AG04450 (cell line): ENCODE results near the gene ESRP2. TPM values are rescaled to one million over a fixed set of nuclear protein-coding genes. Genes with fewer than 3 reads are reported as not detected.
A peak's percentile ranks its signal among the peaks of the same experiment; 100 is the strongest.

Experiments used
- CTCF ChIA-PET: fragments of 300-600, 350-600 bp; formaldehyde crosslinking; extraction: SDS; loops from one replicate; lab custom pipeline; 2022; ENCODE audit warnings: antibody characterized with exemption, inconsistent platforms; lab: Charles Lee
- POLR2A ChIA-PET: fragments of 350-600 bp; formaldehyde crosslinking; extraction: SDS; loops from one replicate; lab custom pipeline; 2021; ENCODE audit warnings: antibody characterized with exemption, inconsistent platforms; lab: Yijun Ruan, JAX
- DNase-seq: peaks from one replicate; pipeline ENCODE4 v3.0.0-alpha.2; 2011; ENCODE audit warnings: low read depth, low spot score
- H3K27ac ChIP-seq: one replicate; pipeline ENCODE4 v1.5.1; 2012; ENCODE audit warnings: low read depth, low read length, control low read depth
- H3K27me3 ChIP-seq: one replicate; pipeline ENCODE4 v1.6.0; 2012; ENCODE audit warnings: low read length; ENCODE audit not compliant: control insufficient read depth, insufficient read depth
- H3K4me3 ChIP-seq: 2 replicates; pipeline ENCODE4 v1.5.1; 2011; ENCODE audit warnings: mild to moderate bottlenecking, low read depth, low read length, control low read depth
- H3K9me3 ChIP-seq: 2 replicates; pipeline ENCODE4 v1.5.1; 2012; ENCODE audit warnings: low read length; ENCODE audit not compliant: control insufficient read depth, insufficient read depth
- polyA plus RNA-seq: library from polyadenylated mRNA; depleted of rRNA; stranded (reverse); fragments of >200 nt; gene quantifications from 2 replicates; pipeline ENCODE4 v1.2.3, GENCODE V29; 2011
- TF ChIP-seq, protein P1 (sequence below): IDR thresholded peaks from 2 replicates; pipeline ENCODE4 v1.5.1; 2011; ENCODE audit warnings: low read depth, low read length, control low read depth, inconsistent platforms

ESRP2 gene
- polyA plus RNA-seq, 1 experiment = 0.01 TPM

DNA sequence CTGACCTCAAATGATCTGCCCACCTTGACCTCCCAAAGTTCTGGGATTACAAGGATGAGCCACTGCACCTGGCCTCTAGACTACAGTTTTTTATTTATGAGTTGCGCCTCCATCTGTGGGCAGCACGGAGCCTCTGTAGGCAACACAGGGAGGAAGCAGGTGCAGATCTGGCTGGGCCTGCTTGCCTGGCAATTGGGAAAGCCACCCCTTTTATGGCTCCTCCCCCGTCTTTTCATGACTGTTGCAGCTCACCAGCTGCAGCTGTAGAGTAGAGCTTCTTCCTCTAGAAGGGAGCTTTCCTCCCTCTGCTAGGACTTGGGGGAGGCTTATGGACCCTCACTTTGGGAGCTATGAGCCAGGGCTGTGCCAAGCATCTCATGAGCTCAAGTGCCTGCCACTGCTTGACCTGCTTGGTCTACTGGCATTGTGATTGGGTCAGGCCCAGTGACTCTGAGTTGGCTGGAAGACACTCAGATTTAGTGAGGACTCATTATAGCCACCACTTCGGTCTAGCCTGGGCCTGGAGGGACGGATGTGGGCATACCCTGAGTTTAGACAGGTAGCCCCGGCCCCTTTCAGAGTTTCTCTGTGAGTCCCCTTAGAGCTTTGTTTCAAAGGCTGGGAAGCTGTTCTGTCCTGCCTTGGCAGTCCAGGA lies 21.5 kb upstream of the ESRP2 start:
- CTCF ChIA-PET = interaction anchor here (1.1 to 1.7 kb wide), 3 partner anchors 26 to 163 kb away, joined by 3 to 9 read pairs (median 6); no protein-coding TSS in a partner anchor
- peak overlapping the region; percentile 70 for H3K27ac ChIP-seq

DNA sequence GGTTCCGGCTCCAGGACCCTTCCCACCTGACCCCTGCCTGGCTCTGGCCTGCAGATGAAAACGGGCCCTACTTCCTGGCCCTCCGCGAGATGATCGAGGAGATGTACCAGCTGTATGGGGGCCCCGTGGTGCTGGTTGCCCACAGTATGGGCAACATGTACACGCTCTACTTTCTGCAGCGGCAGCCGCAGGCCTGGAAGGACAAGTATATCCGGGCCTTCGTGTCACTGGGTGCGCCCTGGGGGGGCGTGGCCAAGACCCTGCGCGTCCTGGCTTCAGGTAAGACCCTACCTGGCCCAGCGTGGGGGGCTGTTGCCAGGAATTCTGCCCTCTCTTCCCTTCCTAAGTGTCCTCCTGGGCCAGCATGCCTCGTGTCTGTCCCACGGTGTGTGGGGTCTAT lies 19.8 kb upstream of the ESRP2 start:
- Histone ChIP-seq H3K27ac (no peak overlapping the region), H3K4me3 (no peak overlapping the region), H3K27me3 (no peaks in the 10 kb centered on the region), H3K9me3 (no peaks in the 10 kb centered on the region)
- no peak for DNase-seq
- ChIA-PET POLR2A (no interaction called here), CTCF (interaction anchor here (1.7 kb wide), 1 partner anchor 9 kb away, joined by 7 read pairs; the partner anchor contains the start of gene SLC7A6)
- TF ChIP-seq, protein P1, sequence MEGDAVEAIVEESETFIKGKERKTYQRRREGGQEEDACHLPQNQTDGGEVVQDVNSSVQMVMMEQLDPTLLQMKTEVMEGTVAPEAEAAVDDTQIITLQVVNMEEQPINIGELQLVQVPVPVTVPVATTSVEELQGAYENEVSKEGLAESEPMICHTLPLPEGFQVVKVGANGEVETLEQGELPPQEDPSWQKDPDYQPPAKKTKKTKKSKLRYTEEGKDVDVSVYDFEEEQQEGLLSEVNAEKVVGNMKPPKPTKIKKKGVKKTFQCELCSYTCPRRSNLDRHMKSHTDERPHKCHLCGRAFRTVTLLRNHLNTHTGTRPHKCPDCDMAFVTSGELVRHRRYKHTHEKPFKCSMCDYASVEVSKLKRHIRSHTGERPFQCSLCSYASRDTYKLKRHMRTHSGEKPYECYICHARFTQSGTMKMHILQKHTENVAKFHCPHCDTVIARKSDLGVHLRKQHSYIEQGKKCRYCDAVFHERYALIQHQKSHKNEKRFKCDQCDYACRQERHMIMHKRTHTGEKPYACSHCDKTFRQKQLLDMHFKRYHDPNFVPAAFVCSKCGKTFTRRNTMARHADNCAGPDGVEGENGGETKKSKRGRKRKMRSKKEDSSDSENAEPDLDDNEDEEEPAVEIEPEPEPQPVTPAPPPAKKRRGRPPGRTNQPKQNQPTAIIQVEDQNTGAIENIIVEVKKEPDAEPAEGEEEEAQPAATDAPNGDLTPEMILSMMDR = no peak

More for the DNA sequence above, 21.5 kb upstream of the ESRP2 start:
- no peak for DNase-seq
- POLR2A ChIA-PET = interaction anchor here (1.3 kb wide), 1 partner anchor 54 kb away, joined by 4 read pairs; the partner anchor contains the start of genes PRMT7 and SLC7A6OS
- TF ChIP-seq, protein P1 = no peak
- no peak overlapping the region for H3K4me3 ChIP-seq
- H3K27me3 ChIP-seq = no peaks in the 10 kb centered on the region
- H3K9me3 ChIP-seq = no peaks in the 10 kb centered on the region

DNA sequence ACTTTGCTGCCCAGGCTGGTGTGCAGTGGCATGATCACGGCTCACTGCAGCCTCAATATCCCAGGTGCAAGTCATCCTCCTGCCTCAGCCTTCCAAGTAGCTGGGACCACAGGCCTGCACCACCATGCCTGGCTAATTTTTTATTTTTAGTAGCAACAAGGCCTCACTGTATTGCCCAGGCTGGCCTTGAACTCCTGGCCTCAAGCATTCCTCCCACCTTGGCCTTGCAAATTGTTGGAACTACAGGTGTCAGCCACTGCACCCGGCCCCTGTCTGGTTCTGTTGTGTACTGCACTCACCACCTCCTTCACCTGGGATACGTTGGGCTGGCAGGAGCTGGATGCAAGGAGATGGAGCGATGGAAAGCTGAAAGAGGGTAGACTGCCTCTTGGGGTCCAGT lies 17.8 kb upstream of the ESRP2 start:
- Histone ChIP-seq H3K9me3 (no peaks in the 10 kb centered on the region), H3K4me3 (no peak overlapping the region), H3K27ac (no peak overlapping the region), H3K27me3 (no peaks in the 10 kb centered on the region)
- ChIA-PET CTCF (no interaction called here), POLR2A (no interaction called here)
- no peak for DNase-seq
- TF ChIP-seq, protein P1 = no peak

DNA sequence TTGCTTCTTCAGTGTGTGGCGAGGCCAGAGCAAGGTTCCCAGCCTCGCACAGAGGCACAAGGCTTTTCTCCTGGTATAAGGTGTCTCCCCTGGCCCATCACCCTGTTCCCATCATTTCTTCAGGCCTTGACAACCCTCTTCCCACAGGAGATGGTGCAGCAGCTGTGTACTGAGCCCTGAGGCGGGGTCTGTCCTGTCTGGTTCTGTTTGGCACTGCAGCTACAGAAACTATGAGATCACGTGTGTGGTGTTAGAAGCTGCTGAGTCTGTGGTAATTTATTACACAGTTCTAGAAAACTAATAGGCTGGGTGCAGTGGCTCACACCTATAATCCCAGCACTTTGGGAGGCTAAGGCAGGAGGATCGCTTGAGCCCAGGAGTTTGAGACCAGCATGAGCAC lies 16.5 kb upstream of the ESRP2 start:
- Histone ChIP-seq H3K27ac (no peak overlapping the region), H3K9me3 (no peaks in the 10 kb centered on the region), H3K4me3 (no peak overlapping the region), H3K27me3 (no peaks in the 10 kb centered on the region)
- TF ChIP-seq, protein P1 = no peak
- no peak for DNase-seq
- CTCF ChIA-PET = interaction anchor here (1.1 kb wide), 1 partner anchor 77 kb away, joined by 5 read pairs; no protein-coding TSS in a partner anchor
- POLR2A ChIA-PET = interaction anchor here (1.4 kb wide), 1 partner anchor 12 kb away, joined by 4 read pairs; the partner anchor contains the start of gene SLC7A6

DNA sequence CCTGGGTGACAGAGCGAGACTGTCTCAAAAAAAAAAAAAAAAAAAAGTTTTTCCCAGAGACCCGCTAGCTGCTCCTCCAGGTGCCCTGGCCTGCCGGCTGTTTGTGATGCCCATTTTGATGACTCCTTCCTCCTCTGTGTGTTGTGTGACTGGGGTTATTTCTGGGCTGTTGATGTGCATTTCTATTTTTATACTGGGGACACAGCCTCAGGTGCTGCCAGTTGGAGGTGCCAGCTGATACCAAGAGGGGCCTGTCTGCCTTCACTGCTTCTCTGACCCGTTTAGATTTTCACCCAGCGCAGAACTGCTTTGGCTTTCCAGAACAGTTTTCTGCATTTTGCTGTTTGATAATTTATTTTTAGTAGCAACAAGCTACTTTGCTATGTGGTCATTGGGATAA lies 15.9 kb upstream of the ESRP2 start:
- TF ChIP-seq, protein P1 = no peak
- no peaks in the 10 kb centered on the region for H3K9me3 ChIP-seq
- ChIA-PET POLR2A (interaction anchor here (1.4 kb wide), 1 partner anchor 12 kb away, joined by 4 read pairs; the partner anchor contains the start of gene SLC7A6), CTCF (interaction anchor here (1.1 kb wide), 1 partner anchor 77 kb away, joined by 5 read pairs; no protein-coding TSS in a partner anchor)
- no peaks in the 10 kb centered on the region for H3K27me3 ChIP-seq
- H3K4me3 ChIP-seq = no peak overlapping the region
- no peak overlapping the region for H3K27ac ChIP-seq
- DNase-seq = no peak
